Vagina (tissue), 2 donors: ENCODE data around the gene SFMBT2. TPM values are rescaled to one million over a fixed set of nuclear protein-coding genes. Genes with fewer than 3 reads are reported as not detected.
A peak's percentile ranks its signal among the peaks of the same experiment; 100 is the strongest.

Source experiments
- DNase-seq, 2 donors: peaks; one replicate each; pipeline ENCODE4 v3.0.0-alpha.2; 2017; ENCODE audit errors: extremely low spot score in 2 of 2
- H3K27ac ChIP-seq: fragments of 200-600 bp; sonication (generic); one replicate; pipeline ENCODE4 v1.5.1; 2019
- H3K27me3 ChIP-seq: fragments of 200-600 bp; sonication (generic); one replicate; pipeline ENCODE4 v1.5.1; 2019
- H3K36me3 ChIP-seq, 2 donors: fragments of 200-600 bp; sonication (generic); one replicate each; pipeline ENCODE4 v1.5.1; 2017 to 2019
- H3K4me1 ChIP-seq: fragments of 200-600 bp; sonication (generic); one replicate; pipeline ENCODE4 v1.5.1; 2019
- H3K4me3 ChIP-seq, 2 donors: fragments of 200-600 bp; sonication (generic); 1 replicate in 1 of 2; 2 replicates in 1 of 2; pipeline ENCODE4 v1.5.1; 2016 to 2019
- H3K9me3 ChIP-seq: fragments of 200-600 bp; sonication (generic); one replicate; pipeline ENCODE4 v1.5.1; 2019
- CTCF ChIP-seq, 3 experiments: fragments of 450-650 bp in 2 of 3; fragments of 200-600 bp in 1 of 3; sonication (generic) in 1 of 3; IDR thresholded peaks; one replicate each; pipeline ENCODE4 v1.5.1; 2017 to 2019; ENCODE audit warnings: antibody characterized with exemption in 3 of 3, mild to moderate bottlenecking in 2 of 3, moderate library complexity in 2 of 3
- POLR2A ChIP-seq, 2 donors: fragments of 450-650 bp; IDR thresholded peaks; one replicate each; pipeline ENCODE4 v1.6.1; 2017; ENCODE audit warnings: antibody characterized with exemption in 2 of 2, mild to moderate bottlenecking in 2 of 2, moderate library complexity in 2 of 2
- POLR2AphosphoS5 ChIP-seq, 2 donors: sonication (generic); formaldehyde crosslinking; IDR thresholded peaks; one replicate each; pipeline ENCODE4 v1.9.0; 2017; ENCODE audit warnings: antibody characterized with exemption in 2 of 2, mild to moderate bottlenecking in 2 of 2, low read depth in 1 of 2; ENCODE audit not compliant: insufficient read depth in 1 of 2
- intact Hi-C: fragments of 100-400 bp; cut with DNase I; formaldehyde crosslinking; loops from one replicate; pipeline ENCODE4 v1.15.1; 2023
- total RNA-seq: library from RNA; depleted of rRNA; stranded (reverse); fragments of >200 nt; gene quantifications from one replicate; pipeline ENCODE4 v1.2.3, GENCODE V29; 2016

SFMBT2 gene
- total RNA-seq, 1 donor from 2014 or later, result 12.5 TPM

GRCh38 chr10:7123774-7124173 lies 287.1 kb downstream of the SFMBT2 start:
- intact Hi-C loops, result no loop called here
- H3K27ac ChIP-seq, result no peak overlapping the region
- H3K4me1 ChIP-seq, result no peaks in the 10 kb centered on the region
- no peak for TF ChIP-seq POLR2AphosphoS5 (IDR thresholded peaks at IDR 0.05; ENCODE audit: insufficient read depth in 1 of 2, low read depth in 1 of 2)
- no peaks in the 10 kb centered on the region for H3K27me3 ChIP-seq
- no peaks in the 10 kb centered on the region for H3K36me3 ChIP-seq
- DNase-seq, result no peak
- H3K9me3 ChIP-seq, result no peaks in the 10 kb centered on the region
- no peak overlapping the region for H3K4me3 ChIP-seq

- Histone ChIP-seq H3K4me3 (no peak overlapping the region), H3K9me3 (no peaks in the 10 kb centered on the region), H3K36me3 (no peaks in the 10 kb centered on the region), H3K27me3 (no peaks in the 10 kb centered on the region), H3K27ac (no peak overlapping the region), H3K4me1 (no peaks in the 10 kb centered on the region)
- TF ChIP-seq CTCF (IDR thresholded peaks at IDR 0.05) (no peak), POLR2A (IDR thresholded peaks at IDR 0.05) (no peak), POLR2AphosphoS5 (IDR thresholded peaks at IDR 0.05; ENCODE audit: insufficient read depth in 1 of 2, low read depth in 1 of 2) (no peak)
- intact Hi-C loops, result no loop called here
- DNase-seq, result no peak
These were observed 288.3 kb downstream of the SFMBT2 start for GRCh38 chr10:7122561-7122960.

GRCh38 chr10:7121154-7121797 lies 289.6 kb downstream of the SFMBT2 start:
- H3K4me3 ChIP-seq, result no peak overlapping the region
- H3K36me3 ChIP-seq, result no peaks in the 10 kb centered on the region
- H3K27me3 ChIP-seq, result no peaks in the 10 kb centered on the region
- no peak for DNase-seq
- TF ChIP-seq POLR2A (IDR thresholded peaks at IDR 0.05) (no peak), CTCF (IDR thresholded peaks at IDR 0.05) (peak in 1 of 3 experiments; percentile 44)
- H3K9me3 ChIP-seq, result no peaks in the 10 kb centered on the region
- H3K4me1 ChIP-seq, result no peaks in the 10 kb centered on the region
- no peak overlapping the region for H3K27ac ChIP-seq
- intact Hi-C loops, result no loop called here

GRCh38 chr10:7119325-7120015 lies 291.4 kb downstream of the SFMBT2 start:
- H3K4me3 ChIP-seq, result no peak overlapping the region
- H3K27me3 ChIP-seq, result no peaks in the 10 kb centered on the region
- intact Hi-C loops, result no loop called here
- no peaks in the 10 kb centered on the region for H3K9me3 ChIP-seq
- H3K4me1 ChIP-seq, result no peaks in the 10 kb centered on the region
- H3K27ac ChIP-seq, result no peak overlapping the region
- DNase-seq, result no peak
- TF ChIP-seq POLR2A (IDR thresholded peaks at IDR 0.05), result no peak
- TF ChIP-seq POLR2AphosphoS5 (IDR thresholded peaks at IDR 0.05; ENCODE audit: insufficient read depth in 1 of 2, low read depth in 1 of 2), result no peak
- TF ChIP-seq CTCF (IDR thresholded peaks at IDR 0.05), result no peak
- H3K36me3 ChIP-seq, result no peaks in the 10 kb centered on the region

GRCh38 chr10:7117806-7118674 lies 292.8 kb downstream of the SFMBT2 start:
- intact Hi-C loops, result no loop called here
- DNase-seq, result no peak
- H3K27me3 ChIP-seq, result no peaks in the 10 kb centered on the region
- H3K9me3 ChIP-seq, result no peaks in the 10 kb centered on the region
- no peak for TF ChIP-seq POLR2A (IDR thresholded peaks at IDR 0.05)
- TF ChIP-seq POLR2AphosphoS5 (IDR thresholded peaks at IDR 0.05; ENCODE audit: insufficient read depth in 1 of 2, low read depth in 1 of 2), result no peak
- TF ChIP-seq CTCF (IDR thresholded peaks at IDR 0.05), result no peak
- no peaks in the 10 kb centered on the region for H3K36me3 ChIP-seq
- H3K4me1 ChIP-seq, result no peaks in the 10 kb centered on the region
- H3K27ac ChIP-seq, result no peak overlapping the region
- no peak overlapping the region for H3K4me3 ChIP-seq
